ENCODE measurements around the gene OPTC.

Gene OPTC

GRCh38 chr1:203480525-203481084, 13.3 kb upstream of the OPTC start:
- Histone ChIP-seq H3K4me1 (peaks cover 0 to 78% (median 52%) of the 10 kb centered on the region in 4 donors), H3K4me3 (peak overlapping the region; percentile 69 to 74), H3K36me3 (peaks cover 28 to 29% (median 29%) of the 10 kb centered on the region in 3 donors), H3K27me3 (no peaks in the 10 kb centered on the region), H3K9me3 (no peaks in the 10 kb centered on the region), H3K27ac (peak overlapping the region; percentile 91 to 93)
- peak; percentile 84 to 85 for DNase-seq
- intact Hi-C loops (cut with DNase I; ENCODE audit: low total_unique reads) = loop anchor here (5.0 to 10.0 kb wide), 2 partner anchors 33 to 76 kb away; no protein-coding TSS in a partner anchor
- TF ChIP-seq CTCF (IDR thresholded peaks at IDR 0.05) = no peak

GRCh38 chr1:203481196-203481595, 12.8 kb upstream of the OPTC start:
- no peaks in the 10 kb centered on the region for H3K27me3 ChIP-seq
- no peak for DNase-seq
- H3K4me3 ChIP-seq = peak overlapping the region; percentile 69 to 74
- TF ChIP-seq CTCF (IDR thresholded peaks at IDR 0.05) = no peak
- peaks cover 34 to 35% (median 35%) of the 10 kb centered on the region in 3 donors for H3K36me3 ChIP-seq
- H3K27ac ChIP-seq = peak overlapping the region; percentile 91 to 93
- intact Hi-C loops (cut with DNase I; ENCODE audit: low total_unique reads) = loop anchor here (5.0 to 10.0 kb wide), 2 partner anchors 34 to 76 kb away; no protein-coding TSS in a partner anchor
- peaks cover 0 to 84% (median 54%) of the 10 kb centered on the region in 4 donors for H3K4me1 ChIP-seq
- H3K9me3 ChIP-seq = no peaks in the 10 kb centered on the region

- Histone ChIP-seq H3K4me1 (peaks cover 0 to 66% (median 53%) of the 10 kb centered on the region in 4 donors), H3K27ac (peak overlapping the region; percentile 68 to 73), H3K4me3 (peak overlapping the region; percentile 11 to 39), H3K27me3 (no peaks in the 10 kb centered on the region), H3K36me3 (peaks cover 63 to 70% (median 68%) of the 10 kb centered on the region in 3 donors), H3K9me3 (no peaks in the 10 kb centered on the region)
- no peak for DNase-seq
- TF ChIP-seq CTCF (IDR thresholded peaks at IDR 0.05) = no peak
- intact Hi-C loops (cut with DNase I; ENCODE audit: low total_unique reads) = loop anchor here (2.0 to 10.0 kb wide), 3 partner anchors 82 to 214 kb away; no protein-coding TSS in a partner anchor
These were observed 7.2 kb upstream of the OPTC start for GRCh38 chr1:203486618-203487370.

- no peaks in the 10 kb centered on the region for H3K27me3 ChIP-seq
- intact Hi-C loops (cut with DNase I; ENCODE audit: low total_unique reads) = loop anchor here (5.0 to 10.0 kb wide), 2 partner anchors 84 to 216 kb away; no protein-coding TSS in a partner anchor
- H3K9me3 ChIP-seq = no peaks in the 10 kb centered on the region
- no peak overlapping the region for H3K4me3 ChIP-seq
- no peak for TF ChIP-seq CTCF (IDR thresholded peaks at IDR 0.05)
- DNase-seq = no peak
- H3K4me1 ChIP-seq = peaks cover 0 to 48% (median 40%) of the 10 kb centered on the region in 4 donors
- peaks cover 54 to 61% (median 60%) of the 10 kb centered on the region in 3 donors for H3K36me3 ChIP-seq
- no peak overlapping the region for H3K27ac ChIP-seq
These were observed 5.4 kb upstream of the OPTC start for GRCh38 chr1:203488539-203488938.

GRCh38 chr1:203490607-203491006, 3.3 kb upstream of the OPTC start:
- DNase-seq = no peak
- no peak for TF ChIP-seq CTCF (IDR thresholded peaks at IDR 0.05)
- H3K9me3 ChIP-seq = no peaks in the 10 kb centered on the region
- H3K4me3 ChIP-seq = no peak overlapping the region
- peaks cover 0 to 28% (median 20%) of the 10 kb centered on the region in 4 donors for H3K4me1 ChIP-seq
- intact Hi-C loops (cut with DNase I; ENCODE audit: low total_unique reads) = no loop called here
- peaks cover 34 to 42% (median 39%) of the 10 kb centered on the region in 3 donors for H3K36me3 ChIP-seq
- no peak overlapping the region for H3K27ac ChIP-seq
- H3K27me3 ChIP-seq = no peaks in the 10 kb centered on the region

Measured in tibial artery (tissue), 4 donors.